ENCODE data around the gene ZNF354C.
A peak's percentile ranks its signal among the peaks of the same experiment; 100 is the strongest.

Gene ZNF354C

DNA sequence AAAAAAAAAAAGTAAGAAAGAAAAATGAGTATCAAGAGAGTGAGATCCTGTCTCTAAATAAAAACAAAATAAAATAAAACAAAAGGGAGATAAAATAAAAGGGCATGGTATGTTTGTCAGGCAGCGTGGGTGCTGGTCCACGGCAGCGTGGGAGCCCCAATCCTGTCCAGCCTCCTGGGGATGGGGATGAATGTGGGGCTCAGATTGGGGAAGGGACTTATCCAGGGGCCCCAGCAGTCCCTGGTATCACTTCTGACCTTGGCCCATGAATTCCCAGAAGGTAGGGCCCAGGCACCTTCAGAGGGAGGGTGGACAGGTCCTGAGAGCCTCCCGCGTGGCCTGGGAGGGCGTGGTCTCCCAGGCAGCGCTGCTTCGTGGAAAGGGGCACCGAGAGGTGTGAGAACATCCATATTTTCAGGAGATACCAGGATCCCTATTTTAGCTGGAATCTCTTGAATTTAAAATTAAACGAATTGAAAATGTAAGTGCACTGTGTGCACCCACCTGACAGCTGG lies 71.2 kb downstream of the ZNF354C start:
- H3K36me3 ChIP-seq (ENCODE audit: low read depth): no peaks in the 10 kb centered on the region
- no peak overlapping the region for H3K4me3 ChIP-seq (ENCODE audit: severe bottlenecking)
- DNase-seq (ENCODE audit: low spot score) (peak; percentile 34), ATAC-seq (ENCODE audit: low read depth) (no peak)
- H3K27me3 ChIP-seq (ENCODE audit: insufficient read depth, poor library complexity, severe bottlenecking): no peaks in the 10 kb centered on the region
- H3K4me1 ChIP-seq (ENCODE audit: insufficient read depth, poor library complexity, severe bottlenecking): no peaks in the 10 kb centered on the region
- no peak overlapping the region for H3K27ac ChIP-seq (ENCODE audit: poor library complexity, severe bottlenecking)
- TF ChIP-seq, protein P1, sequence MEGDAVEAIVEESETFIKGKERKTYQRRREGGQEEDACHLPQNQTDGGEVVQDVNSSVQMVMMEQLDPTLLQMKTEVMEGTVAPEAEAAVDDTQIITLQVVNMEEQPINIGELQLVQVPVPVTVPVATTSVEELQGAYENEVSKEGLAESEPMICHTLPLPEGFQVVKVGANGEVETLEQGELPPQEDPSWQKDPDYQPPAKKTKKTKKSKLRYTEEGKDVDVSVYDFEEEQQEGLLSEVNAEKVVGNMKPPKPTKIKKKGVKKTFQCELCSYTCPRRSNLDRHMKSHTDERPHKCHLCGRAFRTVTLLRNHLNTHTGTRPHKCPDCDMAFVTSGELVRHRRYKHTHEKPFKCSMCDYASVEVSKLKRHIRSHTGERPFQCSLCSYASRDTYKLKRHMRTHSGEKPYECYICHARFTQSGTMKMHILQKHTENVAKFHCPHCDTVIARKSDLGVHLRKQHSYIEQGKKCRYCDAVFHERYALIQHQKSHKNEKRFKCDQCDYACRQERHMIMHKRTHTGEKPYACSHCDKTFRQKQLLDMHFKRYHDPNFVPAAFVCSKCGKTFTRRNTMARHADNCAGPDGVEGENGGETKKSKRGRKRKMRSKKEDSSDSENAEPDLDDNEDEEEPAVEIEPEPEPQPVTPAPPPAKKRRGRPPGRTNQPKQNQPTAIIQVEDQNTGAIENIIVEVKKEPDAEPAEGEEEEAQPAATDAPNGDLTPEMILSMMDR (IDR thresholded peaks at IDR 0.05; ENCODE audit: poor library complexity, severe bottlenecking): no peak
- H3K9me3 ChIP-seq (ENCODE audit: severe bottlenecking): peaks cover 28% of the 10 kb centered on the region

GRCh38 chr5:179131886-179132585 lies 71.9 kb downstream of the ZNF354C start:
- Histone ChIP-seq H3K4me1 (ENCODE audit: insufficient read depth, poor library complexity, severe bottlenecking) (no peaks in the 10 kb centered on the region), H3K27ac (ENCODE audit: poor library complexity, severe bottlenecking) (no peak overlapping the region), H3K27me3 (ENCODE audit: insufficient read depth, poor library complexity, severe bottlenecking) (no peaks in the 10 kb centered on the region), H3K4me3 (ENCODE audit: severe bottlenecking) (no peak overlapping the region), H3K9me3 (ENCODE audit: severe bottlenecking) (peaks cover 25% of the 10 kb centered on the region), H3K36me3 (ENCODE audit: low read depth) (no peaks in the 10 kb centered on the region)
- TF ChIP-seq, protein P1 (IDR thresholded peaks at IDR 0.05; ENCODE audit: poor library complexity, severe bottlenecking): no peak
- ATAC-seq (ENCODE audit: low read depth): no peak
- DNase-seq (ENCODE audit: low spot score): peak; percentile 57

DNA sequence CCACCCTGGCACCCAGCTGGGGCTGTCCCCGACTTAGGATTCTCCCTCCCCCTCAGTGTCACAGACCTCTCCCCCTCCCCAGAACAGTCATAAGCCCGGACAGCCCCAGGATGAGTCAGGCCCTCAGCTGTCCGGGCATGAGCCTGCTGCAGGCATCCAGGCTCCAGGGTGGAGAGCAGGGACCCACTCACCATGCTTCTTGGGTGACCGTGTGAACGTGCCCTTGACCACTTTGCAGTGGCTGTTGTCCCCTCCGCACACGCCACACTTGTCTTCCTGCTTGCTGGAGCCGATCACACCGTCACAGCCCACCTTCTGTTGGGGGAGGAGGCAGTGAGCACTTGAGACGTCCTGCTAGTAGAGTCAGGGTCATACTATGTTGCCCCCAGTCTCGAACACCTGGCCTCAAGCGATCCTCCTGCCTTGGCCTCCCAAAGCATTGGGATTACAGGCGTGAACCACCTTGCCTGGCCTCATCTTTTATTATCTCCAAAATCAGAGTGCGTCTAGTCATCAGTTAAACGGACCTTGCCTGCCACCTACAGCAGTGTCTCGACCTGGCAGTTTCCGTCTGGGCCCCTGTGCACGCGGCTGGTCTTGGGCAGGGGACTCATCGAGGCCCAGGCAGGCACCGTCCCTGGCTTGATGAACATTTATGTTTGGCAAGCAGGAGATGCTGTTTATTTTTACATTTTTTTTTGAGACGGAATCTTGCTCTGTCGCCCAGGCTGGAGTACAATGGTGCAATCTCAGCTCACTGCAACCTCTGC lies 72.6 kb downstream of the ZNF354C start:
- no peak for ATAC-seq (ENCODE audit: low read depth)
- Histone ChIP-seq H3K27me3 (ENCODE audit: insufficient read depth, poor library complexity, severe bottlenecking) (no peaks in the 10 kb centered on the region), H3K27ac (ENCODE audit: poor library complexity, severe bottlenecking) (no peak overlapping the region), H3K4me1 (ENCODE audit: insufficient read depth, poor library complexity, severe bottlenecking) (no peaks in the 10 kb centered on the region), H3K36me3 (ENCODE audit: low read depth) (no peaks in the 10 kb centered on the region), H3K4me3 (ENCODE audit: severe bottlenecking) (no peak overlapping the region), H3K9me3 (ENCODE audit: severe bottlenecking) (peaks cover 24% of the 10 kb centered on the region)
- peak; percentile 58 for DNase-seq (ENCODE audit: low spot score)
- TF ChIP-seq, protein P1 (IDR thresholded peaks at IDR 0.05; ENCODE audit: poor library complexity, severe bottlenecking): no peak
